Dermis blood vessel endothelial cell (primary cell): ENCODE measurements around the gene SCUBE1. TPM values are rescaled to one million over a fixed set of nuclear protein-coding genes. Genes with fewer than 3 reads are reported as not detected.

Experiments used
- DNase-seq: peaks from one replicate; pipeline ENCODE4 v3.0.0; 2010
- total RNA-seq: library from RNA; depleted of rRNA; stranded (reverse); fragments of >200 nt; gene quantifications from 2 replicates; pipeline ENCODE4 v1.2.3, GENCODE V29; 2014

Gene SCUBE1
- total RNA-seq, 1 donor from 2014 or later: not detected

- no peak for DNase-seq
Observed at GRCh38 chr22:43277091-43277490, 66.1 kb downstream of the SCUBE1 start.

GRCh38 chr22:43276321-43276720 lies 66.9 kb downstream of the SCUBE1 start:
- DNase-seq: no peak

DNA sequence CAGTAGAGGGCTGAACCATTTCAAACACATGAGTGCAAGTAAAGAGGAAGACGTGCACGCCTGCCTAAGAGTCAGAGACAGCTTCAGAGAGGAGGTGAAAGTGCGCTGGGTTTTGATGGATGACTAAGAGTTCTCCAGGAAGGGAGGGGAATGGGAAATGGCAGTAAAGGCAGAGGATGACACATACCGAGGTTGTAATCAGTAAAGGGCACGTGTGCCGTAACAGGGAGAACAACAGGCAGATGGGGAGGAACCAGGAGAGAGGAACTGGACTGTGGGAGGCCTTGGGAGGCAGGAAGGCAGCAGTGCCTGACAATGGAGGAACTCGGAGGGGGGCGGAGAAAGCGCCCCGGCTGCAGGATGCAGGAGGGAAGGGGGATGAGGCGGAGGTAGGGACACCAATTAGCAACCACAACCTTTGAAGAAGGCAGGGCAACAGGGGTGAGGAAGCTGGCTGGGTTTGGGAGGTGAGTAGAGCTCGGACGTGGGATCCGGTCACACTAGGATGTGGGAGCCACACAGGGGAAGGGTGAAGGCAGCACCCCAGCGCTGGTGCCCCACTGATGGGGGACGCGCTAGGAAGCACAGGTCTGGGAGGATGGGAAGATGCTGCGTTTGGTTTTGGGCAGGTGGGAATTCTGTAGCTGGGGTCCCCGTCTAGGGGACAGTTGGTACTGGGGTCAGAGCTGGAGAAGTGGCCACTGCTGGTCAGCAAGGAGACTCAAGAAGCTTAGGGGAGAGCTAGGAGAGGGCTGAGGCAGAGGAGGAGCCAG lies 67.4 kb downstream of the SCUBE1 start:
- peak; percentile 66 for DNase-seq

DNA sequence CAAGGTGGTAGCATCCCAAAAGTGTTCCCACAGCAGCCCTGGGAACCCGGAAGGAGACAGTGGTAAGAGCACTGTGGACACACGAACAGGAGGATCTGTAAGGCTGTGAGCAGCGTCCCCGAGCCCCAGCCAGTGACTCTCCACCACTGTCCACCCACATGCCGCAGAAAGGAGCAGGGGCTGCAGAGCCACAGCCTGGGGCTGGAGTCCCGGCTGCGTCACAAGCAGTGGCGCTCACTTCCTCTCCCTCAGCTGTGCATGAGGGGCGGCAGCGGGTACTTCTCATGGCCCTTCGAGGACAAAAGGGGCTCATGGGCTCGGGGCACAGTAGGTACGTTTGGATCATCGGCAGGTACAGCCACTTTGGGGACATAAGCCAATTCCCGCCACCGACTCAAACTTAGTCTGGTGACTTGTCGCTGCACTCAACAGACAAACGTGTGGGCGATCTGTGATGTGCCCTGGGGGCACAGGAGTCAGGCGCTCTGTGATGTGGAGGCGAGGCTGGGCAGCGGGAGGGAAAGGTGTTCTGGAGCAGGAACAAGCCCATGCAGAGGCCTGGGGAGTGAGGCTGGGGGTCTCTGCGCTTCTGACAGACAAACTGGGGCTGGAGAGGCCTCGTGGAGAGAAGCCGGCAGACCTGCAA lies 68.5 kb downstream of the SCUBE1 start:
- no peak for DNase-seq

- DNase-seq: peak; percentile 78
Observed at GRCh38 chr22:43273902-43274484, 69.2 kb downstream of the SCUBE1 start.

GRCh38 chr22:43272869-43273318 lies 70.3 kb downstream of the SCUBE1 start:
- DNase-seq: no peak

GRCh38 chr22:43272301-43272700 lies 70.9 kb downstream of the SCUBE1 start:
- DNase-seq: no peak

GRCh38 chr22:43270949-43271348 lies 72.2 kb downstream of the SCUBE1 start:
- DNase-seq: no peak

DNA sequence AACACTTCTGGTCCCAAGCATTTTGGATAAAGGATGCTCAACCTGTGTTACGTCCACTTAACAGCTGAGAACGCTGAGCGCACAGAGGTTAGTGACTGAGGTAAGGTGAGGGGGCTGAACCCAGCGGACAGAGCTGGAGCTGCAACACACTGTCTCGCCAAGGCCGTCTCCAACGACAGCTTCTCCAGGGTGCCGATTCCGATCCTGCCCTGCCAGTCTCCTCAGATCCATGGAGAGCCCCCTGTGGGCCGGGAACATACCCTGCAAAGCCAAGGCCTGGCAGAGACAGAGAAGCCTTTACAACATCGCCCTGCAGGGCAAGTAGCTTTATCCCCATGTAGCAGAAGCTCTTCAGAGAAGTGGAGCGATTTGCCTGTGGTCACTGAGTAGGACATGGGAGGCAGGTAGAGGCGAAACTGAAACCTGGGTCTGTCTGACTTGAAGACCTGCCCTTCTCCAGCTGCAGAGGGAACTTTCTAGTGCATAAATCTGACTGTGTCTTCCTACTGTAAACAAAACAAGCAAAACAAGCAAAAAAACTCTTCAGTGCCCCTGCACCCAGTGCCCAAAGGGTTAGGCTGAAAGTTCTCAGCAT lies 72.8 kb downstream of the SCUBE1 start:
- peak; percentile 43 for DNase-seq

DNA sequence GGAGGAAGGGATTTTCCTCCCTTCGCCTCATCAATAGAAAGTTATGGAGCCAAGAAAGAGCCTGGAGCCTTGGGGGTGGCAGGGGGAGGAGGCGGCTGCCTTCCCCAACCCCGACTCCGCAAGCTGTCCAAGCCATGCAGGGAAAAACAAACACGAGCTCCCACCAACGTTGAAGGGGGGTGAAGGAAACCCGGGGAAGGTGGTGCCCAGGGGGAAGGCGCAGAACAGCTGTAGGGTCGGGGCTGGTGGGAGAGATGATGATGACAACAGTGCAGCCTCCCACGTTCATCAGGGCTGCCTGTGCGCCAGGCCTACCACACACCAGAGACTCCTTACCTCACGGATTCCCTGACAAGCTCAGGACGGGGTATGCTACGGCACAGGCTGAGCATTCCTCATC lies 73.5 kb downstream of the SCUBE1 start:
- DNase-seq: no peak

DNA sequence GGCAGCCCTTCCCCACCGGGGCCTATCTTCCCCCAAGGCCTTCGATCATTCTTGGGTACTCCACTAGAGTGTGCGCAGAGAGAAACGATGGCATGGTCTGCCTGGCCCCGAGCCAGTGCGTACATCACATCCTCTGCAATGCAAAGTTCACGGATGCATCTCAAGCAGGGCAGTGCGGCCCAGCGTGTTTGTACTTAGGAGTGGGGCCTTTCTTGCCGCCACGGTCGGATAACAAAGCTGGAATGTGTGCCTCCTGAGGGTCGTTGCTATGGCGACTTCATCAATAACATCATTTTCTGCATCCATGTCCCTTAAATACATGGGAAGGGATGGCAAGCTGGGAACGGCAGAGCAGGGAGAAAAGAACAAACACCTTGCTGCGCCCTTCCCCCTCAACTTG lies 73.9 kb downstream of the SCUBE1 start:
- no peak for DNase-seq

GRCh38 chr22:43267981-43268660 lies 75.1 kb downstream of the SCUBE1 start:
- DNase-seq: no peak

GRCh38 chr22:43267332-43267980 lies 75.7 kb downstream of the SCUBE1 start:
- no peak for DNase-seq

GRCh38 chr22:43266076-43266475 lies 77.1 kb downstream of the SCUBE1 start:
- DNase-seq: no peak

GRCh38 chr22:43263645-43264514 lies 79.3 kb downstream of the SCUBE1 start:
- peak; percentile 99 for DNase-seq

GRCh38 chr22:43262990-43263644 lies 80.1 kb downstream of the SCUBE1 start:
- peak; percentile 75 for DNase-seq

DNA sequence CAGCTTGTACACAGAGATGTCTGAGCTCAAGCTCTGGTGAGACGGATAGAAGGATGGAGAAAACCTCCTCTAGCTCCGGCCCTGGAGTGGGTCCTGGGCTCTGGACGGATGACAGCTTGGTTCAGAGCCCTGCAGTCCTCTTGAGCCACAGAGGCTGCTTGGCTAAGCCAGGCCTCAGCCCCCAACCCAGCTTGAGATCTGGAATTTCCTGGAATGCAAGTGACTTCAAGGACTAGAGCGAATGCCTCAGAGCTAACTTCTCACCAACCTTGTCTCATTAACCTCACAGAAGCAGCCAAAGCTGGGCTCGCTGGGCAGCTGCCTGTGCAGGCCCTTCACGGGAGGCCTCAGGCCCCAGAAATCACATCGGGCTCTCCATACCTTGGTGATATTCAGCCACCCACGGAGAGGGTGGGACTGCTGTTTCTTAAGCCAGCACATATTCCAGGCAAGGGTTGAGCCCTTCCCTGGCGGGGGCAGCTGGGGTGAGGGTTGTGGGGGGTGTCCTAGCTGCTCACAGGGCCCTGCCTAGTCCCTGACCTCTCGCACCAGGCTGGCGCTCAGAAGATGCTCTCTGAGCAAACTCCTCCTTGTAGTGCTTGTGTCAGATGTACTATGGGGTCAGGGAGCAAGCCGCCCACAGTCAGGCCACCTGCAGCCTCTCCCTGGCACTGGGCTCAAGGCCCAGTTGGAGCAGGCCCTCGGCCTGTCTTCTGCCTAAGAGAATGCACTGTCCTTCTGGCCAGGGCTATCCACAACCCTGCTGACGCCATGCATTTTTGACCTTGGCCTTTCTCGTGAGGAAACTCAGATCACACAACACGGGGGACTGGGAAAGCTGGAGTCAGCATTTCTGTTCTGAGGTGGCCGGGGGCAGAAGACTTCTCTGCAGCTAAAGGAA lies 82.6 kb downstream of the SCUBE1 start:
- peak; percentile 59 for DNase-seq

DNA sequence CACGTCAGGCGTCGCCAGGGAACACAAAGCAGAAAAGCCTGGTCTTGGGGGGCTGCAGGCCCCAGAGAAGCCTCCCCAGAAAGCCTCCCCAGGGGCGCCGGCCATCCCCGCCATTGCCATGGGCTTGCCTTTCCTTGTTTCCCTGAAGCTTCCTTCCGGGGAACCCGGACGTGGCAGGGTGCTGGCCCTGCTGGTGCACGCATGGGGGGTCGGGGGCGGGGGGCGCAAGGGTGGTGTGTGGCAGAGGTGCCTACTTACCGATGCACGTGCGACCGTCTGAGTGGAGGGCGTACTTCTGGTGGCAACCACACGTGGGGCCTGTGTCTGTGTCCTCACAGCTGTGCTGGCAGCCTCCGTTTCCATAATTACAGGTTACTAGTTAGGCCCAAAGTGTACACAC lies 85.2 kb downstream of the SCUBE1 start:
- no peak for DNase-seq

DNA sequence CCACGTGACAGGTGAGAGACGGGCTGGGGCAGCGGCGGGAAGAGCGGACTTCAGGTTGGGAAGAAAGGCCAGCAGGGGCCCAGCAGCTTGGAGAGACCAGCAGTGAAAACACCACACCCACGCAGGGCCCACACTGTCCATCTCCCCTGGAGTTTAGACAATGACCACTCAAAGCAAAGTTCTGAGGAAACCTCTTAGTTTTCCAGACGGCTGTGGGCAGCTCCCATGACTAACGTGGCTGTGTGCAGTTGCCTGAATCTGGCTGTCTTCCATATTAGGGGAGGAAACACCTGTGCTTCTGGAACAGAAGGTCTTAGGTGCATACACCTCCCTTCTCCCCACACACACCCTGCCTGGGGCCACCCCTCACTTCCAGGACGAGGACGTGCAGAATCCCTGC lies 85.6 kb downstream of the SCUBE1 start:
- DNase-seq: peak; percentile 93
